Stimulated activated memory B cell treated with anti-CD40 and anti-IgM and Interleukin-4, amounts not matched to agents 10 μg/mL and 1 μg/mL and 100 μg/mL, for 72 hours (primary cell): ENCODE results near the gene PTPMT1.

ENCODE experiments used
- ATAC-seq: fragments of 150-1000 bp; cut with Tn5 transposase; 2 replicates; pipeline ENCODE4 v1.10.0; 2021
- H3K27ac Mint-ChIP-seq: one replicate; pipeline ENCODE4 v1.8.0; 2022; ENCODE audit warnings: mild to moderate bottlenecking, mixed read lengths
- H3K27me3 Mint-ChIP-seq: one replicate; pipeline ENCODE4 v1.8.0; 2022; ENCODE audit warnings: mixed read lengths
- H3K36me3 Mint-ChIP-seq: one replicate; pipeline ENCODE4 v1.8.0; 2022; ENCODE audit warnings: mixed read lengths
- H3K4me1 Mint-ChIP-seq: one replicate; pipeline ENCODE4 v1.8.0; 2022; ENCODE audit warnings: mixed read lengths
- H3K4me3 Mint-ChIP-seq: one replicate; pipeline ENCODE4 v1.8.0; 2022; ENCODE audit warnings: mild to moderate bottlenecking, moderate library complexity, mixed read lengths
- H3K9me3 Mint-ChIP-seq: one replicate; pipeline ENCODE4 v1.8.0; 2022; ENCODE audit warnings: mixed read lengths

Gene PTPMT1

GRCh38 chr11:47587039-47587716 is 21.8 kb downstream of the PTPMT1 start:
- Mint-ChIP-seq H3K4me3 (no peak overlapping the region), H3K9me3 (no peaks in the 10 kb centered on the region), H3K27ac (no peak overlapping the region), H3K4me1 (no peaks in the 10 kb centered on the region), H3K36me3 (peaks cover 29% of the 10 kb centered on the region), H3K27me3 (no peaks in the 10 kb centered on the region)
- ATAC-seq, result no peak

GRCh38 chr11:47587723-47588326 is 22.4 kb downstream of the PTPMT1 start:
- peak; percentile 5 for ATAC-seq
- Mint-ChIP-seq H3K27me3 (peaks cover under 1% of the 10 kb centered on the region), H3K36me3 (peaks cover 25% of the 10 kb centered on the region), H3K9me3 (no peaks in the 10 kb centered on the region), H3K27ac (no peak overlapping the region), H3K4me3 (no peak overlapping the region), H3K4me1 (no peaks in the 10 kb centered on the region)

DNA sequence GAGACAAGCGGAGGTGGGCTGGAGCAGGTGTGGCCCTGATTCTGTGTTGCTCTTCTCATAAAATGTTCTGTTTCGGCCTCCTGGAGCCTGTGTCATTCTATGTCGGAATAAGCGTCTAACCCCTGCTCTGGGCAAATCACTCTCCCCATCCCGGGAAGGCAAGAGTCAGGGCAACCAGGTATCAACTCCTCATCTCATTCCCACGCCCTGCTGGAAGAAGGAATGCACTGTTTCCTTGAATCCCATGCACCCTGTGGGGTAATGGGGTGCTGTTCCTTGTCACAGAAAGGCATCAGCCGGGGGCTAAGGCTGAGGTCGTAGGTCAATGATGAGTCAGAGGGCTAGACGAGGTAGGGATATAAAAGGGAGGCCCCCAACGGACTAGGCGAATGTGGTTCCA is 23.7 kb downstream of the PTPMT1 start:
- Mint-ChIP-seq H3K4me3 (no peak overlapping the region), H3K27me3 (peaks cover 14% of the 10 kb centered on the region), H3K36me3 (peaks cover 16% of the 10 kb centered on the region), H3K27ac (no peak overlapping the region), H3K9me3 (no peaks in the 10 kb centered on the region), H3K4me1 (peaks cover 11% of the 10 kb centered on the region)
- no peak for ATAC-seq

- peak; percentile 9 for ATAC-seq
- Mint-ChIP-seq H3K27me3 (peaks cover 19% of the 10 kb centered on the region), H3K4me3 (no peak overlapping the region), H3K9me3 (no peaks in the 10 kb centered on the region), H3K36me3 (peaks cover 11% of the 10 kb centered on the region), H3K4me1 (peaks cover 11% of the 10 kb centered on the region), H3K27ac (no peak overlapping the region)
These were observed 24.2 kb downstream of the PTPMT1 start for GRCh38 chr11:47589584-47589976.

DNA sequence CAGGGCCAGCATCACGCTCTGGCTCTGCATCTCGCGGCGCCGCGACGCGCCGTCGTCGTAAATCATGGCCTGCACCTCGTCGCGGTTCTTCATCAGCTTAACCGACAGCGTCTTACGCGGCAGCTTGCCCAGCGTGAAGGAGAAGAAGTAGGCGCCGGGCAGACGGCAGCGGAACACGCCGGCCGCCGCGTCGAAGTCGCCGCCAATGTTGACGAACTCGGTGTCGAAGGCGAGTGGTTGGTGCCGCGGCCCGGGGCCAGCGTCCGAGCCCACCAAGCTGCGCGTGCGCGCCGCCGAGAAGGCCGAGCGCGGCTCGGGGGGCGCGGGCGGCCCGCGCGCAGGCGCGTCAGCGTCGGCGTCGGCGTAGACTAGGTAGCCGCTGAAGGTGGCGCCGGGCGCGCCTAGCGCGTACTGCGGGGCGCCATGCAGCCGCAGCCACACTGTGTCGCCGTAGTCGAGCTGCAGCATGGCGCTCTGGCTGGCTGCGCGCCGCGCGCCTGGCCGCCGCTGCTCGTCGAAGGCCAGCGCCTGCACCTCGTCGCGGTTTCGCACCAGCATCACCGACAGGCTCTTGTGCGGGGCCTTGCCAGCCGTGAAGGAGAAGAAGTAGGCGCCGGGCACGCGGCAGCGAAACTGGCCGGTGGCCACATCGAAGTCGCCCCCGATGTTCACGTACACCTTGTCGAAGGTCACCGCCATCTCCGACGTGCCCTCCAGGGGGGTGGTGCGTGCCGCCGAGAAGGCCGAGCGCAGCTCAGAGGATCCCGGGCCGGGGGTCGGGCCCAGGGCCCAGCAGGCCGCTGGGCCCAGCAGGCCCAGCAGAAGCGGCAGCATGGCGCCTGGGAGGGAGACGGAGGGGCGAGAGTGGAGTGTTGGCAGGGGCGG is 24.8 kb downstream of the PTPMT1 start:
- Mint-ChIP-seq H3K4me1 (peaks cover 11% of the 10 kb centered on the region), H3K27me3 (peaks cover 25% of the 10 kb centered on the region), H3K9me3 (no peaks in the 10 kb centered on the region), H3K36me3 (peaks cover 5% of the 10 kb centered on the region), H3K27ac (no peak overlapping the region), H3K4me3 (no peak overlapping the region)
- ATAC-seq, result no peak

DNA sequence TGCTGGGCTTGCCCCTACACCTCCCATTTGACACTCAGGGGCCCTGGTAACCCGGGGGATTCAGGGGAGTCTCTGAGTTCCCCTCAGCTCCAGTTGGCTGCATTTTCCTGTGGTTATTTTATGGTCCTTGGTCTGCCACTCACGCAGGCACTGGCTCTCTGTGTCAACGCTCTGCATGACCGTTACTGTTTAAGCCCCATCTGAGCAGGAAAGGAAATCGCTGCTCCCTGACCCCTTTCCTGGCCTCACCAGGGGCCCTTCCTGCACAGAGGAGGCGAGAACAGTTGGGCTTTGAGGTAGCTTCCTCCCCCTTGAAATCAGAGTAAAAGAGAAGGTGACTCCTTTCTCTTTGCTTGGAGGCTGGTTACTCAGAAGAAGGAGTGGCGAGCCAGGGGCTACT is 26.4 kb downstream of the PTPMT1 start:
- H3K4me3 Mint-ChIP-seq, result no peak overlapping the region
- H3K9me3 Mint-ChIP-seq, result no peaks in the 10 kb centered on the region
- no peaks in the 10 kb centered on the region for H3K36me3 Mint-ChIP-seq
- no peak for ATAC-seq
- peaks cover 35% of the 10 kb centered on the region for H3K27me3 Mint-ChIP-seq
- peaks cover 11% of the 10 kb centered on the region for H3K4me1 Mint-ChIP-seq
- no peak overlapping the region for H3K27ac Mint-ChIP-seq

DNA sequence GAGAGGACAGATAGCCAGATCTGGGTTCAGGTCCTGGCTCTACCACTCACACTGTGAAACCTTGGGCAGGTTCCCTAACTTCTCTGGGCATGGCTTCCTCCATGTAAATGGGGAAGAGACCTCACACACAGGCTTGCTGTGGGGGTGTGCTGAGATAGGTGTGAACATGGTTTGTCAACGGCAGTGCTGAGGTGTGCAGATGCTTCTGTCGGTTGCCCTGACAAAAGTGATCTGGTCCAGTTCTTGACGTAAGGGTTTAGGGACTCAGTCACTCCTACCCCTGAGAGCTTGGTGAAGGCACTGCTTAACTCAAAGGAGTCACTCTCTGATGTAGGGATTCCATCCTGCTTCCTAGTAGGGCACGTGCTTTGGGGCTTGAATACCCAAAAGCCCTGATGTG is 26.9 kb downstream of the PTPMT1 start:
- H3K27me3 Mint-ChIP-seq, result peaks cover 35% of the 10 kb centered on the region
- H3K4me1 Mint-ChIP-seq, result peaks cover 11% of the 10 kb centered on the region
- no peaks in the 10 kb centered on the region for H3K36me3 Mint-ChIP-seq
- ATAC-seq, result no peak
- no peaks in the 10 kb centered on the region for H3K9me3 Mint-ChIP-seq
- no peak overlapping the region for H3K4me3 Mint-ChIP-seq
- H3K27ac Mint-ChIP-seq, result no peak overlapping the region

- Mint-ChIP-seq H3K4me3 (no peak overlapping the region), H3K36me3 (no peaks in the 10 kb centered on the region), H3K4me1 (peaks cover 11% of the 10 kb centered on the region), H3K27ac (no peak overlapping the region), H3K9me3 (no peaks in the 10 kb centered on the region), H3K27me3 (peaks cover 35% of the 10 kb centered on the region)
- ATAC-seq, result no peak
These were observed 27.6 kb downstream of the PTPMT1 start for GRCh38 chr11:47592970-47593369.

- no peaks in the 10 kb centered on the region for H3K36me3 Mint-ChIP-seq
- peaks cover 11% of the 10 kb centered on the region for H3K4me1 Mint-ChIP-seq
- H3K27me3 Mint-ChIP-seq, result peaks cover 35% of the 10 kb centered on the region
- H3K9me3 Mint-ChIP-seq, result no peaks in the 10 kb centered on the region
- no peak overlapping the region for H3K4me3 Mint-ChIP-seq
- no peak for ATAC-seq
- H3K27ac Mint-ChIP-seq, result no peak overlapping the region
These were observed 28.1 kb downstream of the PTPMT1 start for GRCh38 chr11:47593492-47593933.

- peaks cover 35% of the 10 kb centered on the region for H3K27me3 Mint-ChIP-seq
- peaks cover 11% of the 10 kb centered on the region for H3K4me1 Mint-ChIP-seq
- H3K4me3 Mint-ChIP-seq, result no peak within 1 kb of the TSS
- H3K27ac Mint-ChIP-seq, result no peak within 1 kb of the TSS
- ATAC-seq, result no peak
- no peaks in the 10 kb centered on the region for H3K9me3 Mint-ChIP-seq
- peaks cover 4% of the 10 kb centered on the region for H3K36me3 Mint-ChIP-seq
These were observed 28.8 kb downstream of the PTPMT1 start, which contains the start of gene C1QTNF4 for GRCh38 chr11:47593934-47594855. Gene C1QTNF4 (minus strand): TSS chr11:47594411. CDS start chr11:47590810, 3,601 bp downstream.

DNA sequence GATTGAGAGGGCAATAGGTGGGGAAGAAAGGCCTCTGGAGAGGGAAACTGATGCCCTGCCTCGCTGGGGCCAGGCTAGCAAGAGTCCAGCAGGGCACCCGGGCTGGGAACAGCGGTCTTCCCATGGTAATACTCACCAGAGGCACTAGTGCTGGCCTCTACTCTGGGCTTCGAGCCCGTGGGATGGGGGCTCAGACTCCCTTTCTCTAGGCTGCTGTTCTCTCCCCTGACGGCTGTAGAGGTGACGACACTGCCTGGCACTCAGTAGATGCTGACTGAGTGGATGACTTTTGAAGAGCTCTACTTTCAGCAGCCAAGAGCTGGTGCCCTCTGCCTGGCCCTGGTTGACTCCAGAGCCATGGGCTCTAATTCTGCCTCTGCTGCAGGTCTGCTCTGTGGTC is 29.6 kb downstream of the PTPMT1 start:
- peaks cover 6% of the 10 kb centered on the region for H3K36me3 Mint-ChIP-seq
- peaks cover 35% of the 10 kb centered on the region for H3K27me3 Mint-ChIP-seq
- peaks cover 11% of the 10 kb centered on the region for H3K4me1 Mint-ChIP-seq
- no peak overlapping the region for H3K4me3 Mint-ChIP-seq
- no peak overlapping the region for H3K27ac Mint-ChIP-seq
- ATAC-seq, result no peak
- no peaks in the 10 kb centered on the region for H3K9me3 Mint-ChIP-seq

DNA sequence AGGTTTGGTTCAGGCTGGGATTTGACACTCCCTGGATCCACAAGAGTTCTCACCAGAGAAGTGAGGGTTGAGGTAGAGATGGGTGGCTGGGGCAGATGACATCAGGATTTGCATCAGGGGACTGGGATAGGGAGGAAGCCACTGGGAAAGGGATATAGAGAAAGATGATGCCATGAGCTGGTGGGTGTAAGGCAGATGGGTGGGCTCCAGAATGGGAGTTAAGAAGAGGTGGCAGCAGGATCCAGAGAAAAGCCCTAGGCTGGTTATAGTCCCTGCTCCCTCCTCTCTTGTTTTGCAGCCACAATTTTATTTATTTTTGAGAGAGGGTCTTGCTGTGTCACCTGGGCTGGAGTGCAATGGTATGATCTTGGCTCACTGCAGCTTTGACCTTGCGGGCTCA is 30.6 kb downstream of the PTPMT1 start:
- Mint-ChIP-seq H3K27ac (no peak overlapping the region), H3K4me1 (peaks cover 11% of the 10 kb centered on the region), H3K9me3 (no peaks in the 10 kb centered on the region), H3K4me3 (no peak overlapping the region), H3K36me3 (peaks cover 6% of the 10 kb centered on the region), H3K27me3 (peaks cover 35% of the 10 kb centered on the region)
- no peak for ATAC-seq

GRCh38 chr11:47599902-47600301 is 34.5 kb downstream of the PTPMT1 start:
- H3K9me3 Mint-ChIP-seq, result no peaks in the 10 kb centered on the region
- peaks cover 14% of the 10 kb centered on the region for H3K27me3 Mint-ChIP-seq
- ATAC-seq, result no peak
- peaks cover 7% of the 10 kb centered on the region for H3K36me3 Mint-ChIP-seq
- no peak overlapping the region for H3K27ac Mint-ChIP-seq
- H3K4me1 Mint-ChIP-seq, result no peaks in the 10 kb centered on the region
- H3K4me3 Mint-ChIP-seq, result no peak overlapping the region

DNA sequence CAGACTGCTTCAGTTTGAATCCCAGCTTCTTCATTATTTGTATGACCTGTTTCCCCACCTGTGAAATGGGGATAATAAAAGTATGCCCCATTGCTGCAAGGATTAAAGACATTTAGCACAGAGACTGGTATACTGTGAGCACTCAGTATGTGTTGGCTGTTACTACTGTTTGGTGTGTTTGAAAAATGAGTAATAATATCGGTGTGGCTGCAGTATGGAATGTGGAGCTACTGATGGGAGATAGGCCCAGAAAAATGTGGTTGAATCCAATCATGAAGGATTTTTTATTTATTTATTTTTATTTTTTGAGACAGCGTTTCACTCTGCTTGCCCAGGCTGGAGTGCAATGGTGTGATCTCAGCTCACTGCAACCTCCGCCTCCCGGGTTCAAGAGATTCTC is 37.9 kb downstream of the PTPMT1 start:
- ATAC-seq, result no peak
- Mint-ChIP-seq H3K4me1 (no peaks in the 10 kb centered on the region), H3K27ac (no peak overlapping the region), H3K36me3 (peaks cover 27% of the 10 kb centered on the region), H3K27me3 (no peaks in the 10 kb centered on the region), H3K9me3 (no peaks in the 10 kb centered on the region), H3K4me3 (no peak overlapping the region)

- Mint-ChIP-seq H3K4me3 (no peak overlapping the region), H3K9me3 (no peaks in the 10 kb centered on the region), H3K27me3 (no peaks in the 10 kb centered on the region), H3K27ac (no peak overlapping the region), H3K36me3 (peaks cover 23% of the 10 kb centered on the region), H3K4me1 (peaks cover 4% of the 10 kb centered on the region)
- no peak for ATAC-seq
These were observed 40.5 kb downstream of the PTPMT1 start for GRCh38 chr11:47605921-47606320.
